GM21515 (cell line): ENCODE results near the gene TMEM165.
"Not testable (repeated sequence)": the region's sequence is repeated elsewhere in the genome, so short reads cannot be mapped to it uniquely, and the experiment has no call there.

Experiments
- ATAC-seq: cut with Tn5 transposase; IDR thresholded peaks from one replicate; pipeline ENCODE4 v1.9.1; 2021; ENCODE audit not compliant: unreplicated experiment

The TMEM165 gene, protein sequence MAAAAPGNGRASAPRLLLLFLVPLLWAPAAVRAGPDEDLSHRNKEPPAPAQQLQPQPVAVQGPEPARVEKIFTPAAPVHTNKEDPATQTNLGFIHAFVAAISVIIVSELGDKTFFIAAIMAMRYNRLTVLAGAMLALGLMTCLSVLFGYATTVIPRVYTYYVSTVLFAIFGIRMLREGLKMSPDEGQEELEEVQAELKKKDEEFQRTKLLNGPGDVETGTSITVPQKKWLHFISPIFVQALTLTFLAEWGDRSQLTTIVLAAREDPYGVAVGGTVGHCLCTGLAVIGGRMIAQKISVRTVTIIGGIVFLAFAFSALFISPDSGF

DNA sequence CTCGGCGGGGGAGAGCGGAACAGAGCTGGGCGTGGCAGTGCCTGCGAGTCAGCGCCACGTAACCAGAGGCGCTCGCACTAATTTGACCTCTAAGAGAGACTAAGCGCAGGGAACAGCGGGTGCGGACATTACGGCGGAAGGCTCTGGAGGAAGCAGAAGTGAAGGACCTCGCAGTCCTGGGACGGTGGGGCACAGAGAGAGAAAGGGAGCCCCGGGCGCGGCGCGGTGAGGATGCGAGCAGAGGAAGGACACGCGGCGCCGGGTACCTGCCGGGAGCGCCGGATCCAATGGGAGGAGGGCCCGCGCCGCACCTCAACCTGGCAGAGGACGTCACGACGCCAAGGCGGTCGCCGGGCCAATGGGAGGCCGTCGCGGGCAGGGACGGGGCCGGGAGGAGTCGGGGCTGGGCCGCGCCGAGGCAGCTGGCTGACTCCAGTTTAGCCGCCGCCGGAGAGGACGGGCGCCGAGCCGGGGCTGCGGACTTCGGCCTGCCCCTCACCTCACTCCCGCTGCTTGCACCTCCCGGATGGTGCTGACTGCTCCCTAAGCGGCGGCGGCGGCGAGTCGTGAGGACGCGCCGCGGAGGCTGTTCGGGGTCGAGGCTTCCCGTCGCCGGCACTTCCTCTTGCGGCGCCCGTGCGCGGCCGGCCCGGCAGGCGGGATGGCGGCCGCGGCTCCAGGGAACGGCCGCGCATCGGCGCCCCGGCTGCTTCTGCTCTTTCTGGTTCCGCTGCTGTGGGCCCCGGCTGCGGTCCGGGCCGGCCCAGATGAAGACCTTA lies at the start of gene TMEM165:
Gene TMEM165, plus strand, starts transcription at position 429 of the 779 bp plus-strand sequence. Its CDS starts 233 bp downstream, at position 662.
- ATAC-seq, result peak; percentile 94

DNA sequence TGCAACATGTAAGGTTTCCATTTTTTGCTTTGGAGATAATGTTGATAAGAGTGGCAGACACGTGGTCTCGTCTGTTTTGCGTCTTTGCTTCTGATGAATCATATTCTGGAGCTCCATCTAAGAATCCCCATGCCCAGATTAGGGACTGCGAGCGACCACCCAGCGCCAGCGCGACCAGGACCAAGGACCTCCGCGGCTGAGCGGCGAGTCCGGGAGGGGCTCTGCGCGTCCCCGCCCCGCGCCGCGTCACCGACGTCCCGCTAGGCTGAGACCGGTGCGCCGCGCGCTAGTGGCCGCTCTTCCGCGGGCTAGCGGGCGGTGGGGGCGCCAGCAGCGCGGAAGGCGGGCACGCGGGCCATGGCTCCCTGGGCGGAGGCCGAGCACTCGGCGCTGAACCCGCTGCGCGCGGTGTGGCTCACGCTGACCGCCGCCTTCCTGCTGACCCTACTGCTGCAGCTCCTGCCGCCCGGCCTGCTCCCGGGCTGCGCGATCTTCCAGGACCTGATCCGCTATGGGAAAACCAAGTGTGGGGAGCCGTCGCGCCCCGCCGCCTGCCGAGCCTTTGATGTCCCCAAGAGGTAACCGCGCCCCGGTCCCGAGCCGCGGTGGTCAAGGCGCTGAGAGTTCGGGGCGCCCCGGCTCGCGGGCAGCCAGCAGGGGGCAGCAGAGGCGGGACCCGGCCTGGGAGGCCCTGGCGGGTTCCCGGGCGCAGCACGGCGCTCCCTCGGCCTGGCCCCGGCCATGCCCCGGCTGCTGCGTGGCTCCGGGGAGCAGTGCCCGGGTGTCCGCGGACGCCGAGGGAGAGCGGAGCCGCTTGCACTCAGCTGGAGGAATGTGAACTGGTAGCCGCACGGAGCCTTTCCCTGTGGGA lies 49.5 kb upstream of the TMEM165 start, which contains the start of gene SRD5A3:
Gene SRD5A3, plus strand, starts transcription at position 263 of the 871 bp plus-strand sequence. Its CDS starts 95 bp downstream, at position 358.
- peak; percentile 96 for ATAC-seq

DNA sequence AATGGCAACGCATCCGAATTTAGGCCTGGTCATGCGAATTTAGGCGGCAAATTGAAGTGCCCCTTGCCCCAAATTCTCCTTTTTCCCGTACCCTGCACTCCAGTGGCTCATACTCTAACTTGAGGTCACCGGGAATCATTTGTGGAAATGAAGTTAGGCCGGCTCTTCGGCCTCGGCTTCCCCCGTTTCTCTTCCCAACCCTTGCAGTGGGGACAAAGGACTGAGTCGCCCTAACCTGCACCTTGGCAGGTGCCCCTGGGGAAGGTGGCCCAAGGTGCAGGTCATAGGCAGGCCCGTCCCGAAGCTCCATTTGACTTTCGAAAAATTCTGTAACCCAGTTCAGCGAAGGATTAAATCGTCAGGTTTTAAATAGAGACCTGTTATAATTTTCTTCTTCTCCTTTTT lies 48.9 kb upstream of the TMEM165 start:
- no peak for ATAC-seq

DNA sequence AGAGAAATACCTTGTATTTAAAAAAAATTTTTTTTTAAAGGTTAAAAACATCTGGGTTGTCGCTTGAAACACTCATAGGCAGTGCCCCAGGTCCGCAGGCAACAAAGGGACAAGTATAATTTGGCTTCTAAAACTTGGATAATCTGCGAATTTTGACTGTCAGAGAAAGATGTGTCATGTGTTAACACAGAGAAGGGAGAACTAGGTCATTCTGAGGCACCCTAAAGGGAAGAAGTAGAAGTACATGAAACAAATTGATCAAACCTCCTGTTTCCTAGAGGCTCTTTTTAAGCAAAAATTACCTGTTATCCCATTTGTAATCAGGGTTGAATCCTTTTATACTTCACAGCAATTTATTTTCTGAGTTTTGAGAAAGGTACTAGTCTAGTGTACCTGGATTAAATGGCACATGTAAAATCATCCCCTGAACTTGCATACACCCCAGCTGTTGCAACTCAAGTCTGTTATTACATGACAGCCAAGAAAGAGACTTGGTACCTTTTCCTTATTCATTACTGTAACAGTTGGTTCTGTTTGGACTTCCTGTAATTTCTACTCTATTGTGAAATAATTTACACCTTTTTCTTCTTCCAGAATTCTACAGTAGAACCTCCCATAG lies 48.0 kb upstream of the TMEM165 start:
- no peak for ATAC-seq

DNA sequence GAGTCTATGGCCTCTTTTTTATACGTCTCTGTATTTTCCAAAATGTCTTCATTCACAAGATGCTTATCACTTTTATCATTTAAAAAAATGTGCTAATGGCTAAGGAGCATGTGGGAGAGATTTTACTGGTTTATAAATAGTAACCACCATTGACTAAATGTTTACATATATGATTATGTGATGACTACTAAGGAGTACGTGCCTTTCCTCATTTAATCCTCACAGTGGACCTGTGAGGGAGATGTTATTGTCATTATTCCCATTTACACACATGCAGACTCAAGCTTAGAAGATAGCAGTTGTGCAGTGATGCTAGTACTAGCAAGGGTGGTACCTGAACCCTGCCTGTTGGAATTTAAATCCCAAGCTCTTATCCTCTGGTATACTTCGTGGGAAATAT lies 47.3 kb upstream of the TMEM165 start:
- ATAC-seq, result no peak

DNA sequence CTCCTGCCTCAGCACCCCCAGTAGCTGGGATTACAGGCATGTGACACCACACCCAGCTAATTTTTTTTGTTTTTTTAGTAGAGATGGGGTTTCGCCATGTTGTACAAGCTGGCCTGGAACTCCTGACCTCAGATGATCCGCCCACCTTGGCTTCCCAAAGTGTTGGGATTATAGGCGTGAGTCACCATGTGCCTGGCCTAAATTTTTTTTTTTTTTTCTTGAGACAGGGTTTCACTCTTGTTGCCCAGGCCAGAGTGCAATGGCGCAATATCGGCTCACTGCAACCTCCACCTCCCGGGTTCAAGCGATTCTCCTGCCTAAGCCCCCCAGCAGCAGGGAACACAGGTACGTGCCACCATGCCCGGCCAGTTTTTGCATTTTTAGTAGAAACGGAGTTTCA lies 44.9 kb upstream of the TMEM165 start:
- ATAC-seq, result not testable (repeated sequence)

DNA sequence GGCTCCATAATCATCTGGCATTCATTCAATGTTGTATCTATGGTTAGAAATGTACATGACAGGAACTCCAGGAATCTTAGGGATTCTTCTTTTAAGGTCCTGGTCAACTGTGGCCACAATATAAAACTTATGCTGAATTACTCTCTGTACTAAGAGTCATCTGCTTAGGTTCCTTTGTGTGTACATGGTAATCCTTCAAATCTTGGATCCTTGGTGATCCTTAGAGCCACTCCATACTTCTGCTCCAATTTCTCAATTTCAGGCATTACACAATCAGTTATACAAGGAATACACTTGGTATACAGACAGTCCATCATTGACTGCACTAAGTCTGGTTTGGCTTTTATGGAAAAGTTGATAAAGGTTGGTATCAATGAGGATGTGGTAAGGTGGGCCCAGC lies 43.9 kb upstream of the TMEM165 start:
- no peak for ATAC-seq

DNA sequence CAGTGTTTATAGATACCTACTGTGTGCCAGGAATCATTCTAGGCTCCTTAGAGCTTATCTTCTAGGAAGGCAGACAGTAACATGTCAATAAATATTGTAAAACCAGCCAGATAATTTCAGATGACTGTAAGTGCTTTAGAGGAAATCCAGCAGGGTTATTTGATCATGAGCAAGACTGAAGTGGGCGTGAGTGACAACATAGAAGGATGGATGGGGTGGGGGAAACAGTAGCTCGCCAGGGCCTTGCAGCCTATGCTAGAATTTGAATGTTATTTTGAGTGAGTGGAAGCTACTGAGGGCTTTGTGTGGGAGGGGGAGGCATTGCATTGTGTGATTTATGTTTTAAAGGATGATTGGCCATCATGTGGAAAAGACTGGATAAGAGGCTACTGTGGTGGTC lies 43.0 kb upstream of the TMEM165 start:
- no peak for ATAC-seq

DNA sequence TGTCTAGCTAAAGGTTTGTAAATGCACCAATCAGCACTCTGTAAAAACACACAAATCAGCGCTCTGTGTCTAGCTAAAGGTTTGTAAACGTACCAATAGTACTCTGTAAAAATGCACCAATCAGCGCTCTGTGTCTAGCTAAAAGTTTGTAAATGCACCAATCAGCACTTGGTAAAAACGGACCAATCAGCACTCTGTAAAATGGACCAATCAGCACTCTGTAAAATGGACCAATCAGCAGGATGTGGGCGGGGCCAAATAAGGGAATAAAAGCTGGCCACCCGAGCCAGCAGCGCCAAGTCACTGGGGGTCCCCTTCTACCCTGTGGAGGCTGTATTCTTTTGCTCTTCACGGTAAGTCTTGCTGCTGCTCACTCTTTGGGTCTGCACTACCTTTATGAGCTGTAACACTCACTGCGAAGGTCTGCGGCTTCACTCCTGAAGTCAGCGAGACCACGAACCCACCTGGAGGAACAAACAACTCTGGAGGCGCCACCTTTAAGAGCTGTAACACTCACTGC lies 42.5 kb upstream of the TMEM165 start:
- ATAC-seq, result not testable (repeated sequence)

DNA sequence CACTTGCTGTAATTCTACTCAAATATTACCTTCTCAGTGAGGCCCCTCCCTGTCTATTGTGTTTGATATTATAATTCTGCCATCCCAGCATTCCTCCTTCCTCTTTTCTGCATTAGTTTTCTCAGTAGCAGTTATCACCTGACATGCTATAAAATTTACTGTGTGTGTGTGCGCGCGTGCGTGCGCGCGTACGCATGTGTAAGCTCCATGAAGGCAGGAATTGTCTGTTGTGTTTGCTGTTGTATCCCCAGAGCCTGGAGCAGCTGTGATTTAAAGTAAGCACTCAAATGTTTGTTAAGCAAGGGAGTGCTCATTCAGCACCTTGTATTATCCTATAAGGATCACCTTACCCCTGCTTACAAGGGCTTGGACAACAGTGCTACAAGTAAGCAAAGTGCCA lies 41.1 kb upstream of the TMEM165 start:
- no peak for ATAC-seq

DNA sequence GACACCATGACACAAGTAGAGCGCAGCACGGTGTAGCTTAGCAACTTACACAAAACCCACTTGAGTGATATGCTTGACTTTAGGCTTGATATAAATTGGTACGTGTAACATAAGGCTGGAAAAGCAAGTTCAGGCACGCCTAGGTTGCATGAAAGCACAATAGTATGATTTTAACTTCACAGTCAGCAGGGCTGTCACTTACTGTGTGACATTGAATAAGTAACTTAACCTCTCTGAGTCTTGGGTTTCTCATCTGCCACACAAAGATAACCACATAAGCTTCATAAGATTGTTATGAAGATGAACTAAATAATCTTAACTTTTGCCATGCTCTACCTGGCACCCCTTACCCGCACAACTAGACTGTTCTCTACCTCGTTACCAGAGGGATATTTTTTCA lies 40.2 kb upstream of the TMEM165 start:
- ATAC-seq, result no peak

DNA sequence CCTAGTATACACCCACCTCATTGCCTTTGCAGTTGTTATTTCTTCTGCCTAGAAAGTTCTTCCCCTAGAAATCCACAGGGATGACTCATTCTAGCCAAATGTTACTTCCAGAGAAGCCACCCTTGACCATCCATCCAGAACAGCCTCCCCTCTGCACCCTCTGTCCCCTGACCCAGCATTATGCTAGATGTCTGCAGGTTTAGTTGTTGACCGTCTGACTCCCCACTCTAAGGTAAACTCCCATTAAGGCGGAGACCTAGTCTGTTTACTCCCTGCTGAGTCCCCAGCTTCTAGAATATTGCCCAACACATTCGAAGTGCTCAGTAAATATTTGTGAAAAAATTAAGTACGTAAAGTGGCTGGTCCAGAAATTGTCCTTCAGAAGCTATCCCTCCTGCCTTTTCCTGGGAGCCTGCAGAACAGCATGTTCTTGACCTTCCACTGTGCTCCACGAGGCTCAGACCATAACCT lies 38.7 kb upstream of the TMEM165 start:
- ATAC-seq, result no peak

DNA sequence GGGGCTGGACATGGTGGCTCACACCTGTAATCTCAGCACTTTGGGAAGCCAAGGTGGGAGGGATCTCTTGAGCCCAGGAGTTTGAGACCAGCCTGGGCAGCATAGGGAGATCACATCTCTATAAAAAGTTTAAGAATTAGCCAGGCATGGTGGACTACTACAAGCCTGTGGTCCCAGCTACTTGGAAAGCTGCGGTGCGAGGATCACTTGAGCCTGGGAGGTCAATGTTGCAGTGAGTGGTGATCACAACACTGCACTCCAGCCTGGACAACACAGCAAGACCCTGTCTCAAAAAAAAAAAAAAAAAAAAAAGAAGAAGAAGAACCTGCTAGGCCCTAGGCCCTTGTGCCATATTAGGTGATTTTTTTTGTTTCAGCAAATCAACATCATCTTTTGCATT lies 37.5 kb upstream of the TMEM165 start:
- no peak for ATAC-seq

DNA sequence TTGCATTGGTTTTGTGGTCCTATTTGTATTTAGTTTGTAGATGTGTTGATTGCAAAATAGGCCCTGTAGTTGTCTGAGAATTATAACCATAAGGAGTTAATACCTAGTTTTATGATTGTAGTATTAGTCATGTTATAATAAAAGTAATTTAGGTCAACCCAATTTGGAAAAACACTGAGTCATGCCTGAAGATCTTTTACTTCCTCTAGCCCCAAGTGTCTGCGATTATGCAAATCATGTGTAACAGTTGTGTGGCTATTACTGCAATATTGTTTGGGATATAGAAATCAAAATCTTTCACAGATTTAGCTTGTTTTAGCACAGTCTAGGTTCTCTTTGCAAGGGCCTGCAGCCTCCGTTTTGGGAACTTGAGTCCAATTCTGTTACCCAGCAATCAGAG lies 37.1 kb upstream of the TMEM165 start:
- ATAC-seq, result peak; percentile 69

DNA sequence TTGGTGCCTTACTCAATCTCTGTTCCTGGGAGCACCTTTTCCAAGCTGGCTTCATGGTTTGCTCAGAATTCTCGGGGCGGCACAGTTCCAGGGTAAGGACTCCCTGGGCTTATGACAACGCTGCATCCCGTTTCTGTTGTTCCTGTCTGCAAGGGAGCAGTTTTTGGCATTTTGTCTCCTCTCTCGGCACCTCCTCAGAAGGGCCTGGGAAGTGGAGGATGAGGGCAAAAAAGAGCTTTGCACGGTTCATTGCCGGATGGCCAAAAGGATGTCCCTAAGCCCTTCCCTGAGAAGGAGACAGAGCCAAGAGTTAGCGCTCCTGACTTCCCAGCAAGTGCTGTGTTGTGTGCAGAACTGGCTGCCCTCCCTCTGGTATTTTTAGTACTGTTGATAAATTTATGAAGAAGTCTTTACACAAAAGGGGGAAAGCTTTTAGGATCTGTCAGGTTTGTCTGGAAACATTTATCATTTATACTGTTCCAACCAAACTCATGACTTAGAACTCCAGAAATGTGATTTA lies 36.3 kb upstream of the TMEM165 start:
- ATAC-seq, result no peak

DNA sequence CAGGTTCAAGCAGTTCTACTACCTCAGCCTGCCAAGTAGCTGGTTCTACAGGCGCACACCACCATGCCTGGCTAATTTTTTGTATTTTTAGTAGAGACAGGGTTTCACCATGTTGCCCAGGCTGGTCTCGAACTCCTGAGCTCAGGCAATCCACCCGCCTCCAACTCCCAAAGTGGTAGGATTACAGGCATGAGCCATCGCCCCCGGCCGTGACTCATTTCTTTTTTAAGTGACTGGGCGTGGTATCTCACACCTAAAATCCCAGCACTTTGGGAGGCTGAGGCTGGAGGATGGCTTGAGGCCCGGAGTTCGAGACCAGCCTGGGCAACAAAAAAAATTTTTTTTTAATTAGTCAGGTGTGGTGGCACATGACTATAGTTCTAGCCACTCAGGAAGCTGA lies 32.8 kb upstream of the TMEM165 start:
- not testable (repeated sequence) for ATAC-seq

DNA sequence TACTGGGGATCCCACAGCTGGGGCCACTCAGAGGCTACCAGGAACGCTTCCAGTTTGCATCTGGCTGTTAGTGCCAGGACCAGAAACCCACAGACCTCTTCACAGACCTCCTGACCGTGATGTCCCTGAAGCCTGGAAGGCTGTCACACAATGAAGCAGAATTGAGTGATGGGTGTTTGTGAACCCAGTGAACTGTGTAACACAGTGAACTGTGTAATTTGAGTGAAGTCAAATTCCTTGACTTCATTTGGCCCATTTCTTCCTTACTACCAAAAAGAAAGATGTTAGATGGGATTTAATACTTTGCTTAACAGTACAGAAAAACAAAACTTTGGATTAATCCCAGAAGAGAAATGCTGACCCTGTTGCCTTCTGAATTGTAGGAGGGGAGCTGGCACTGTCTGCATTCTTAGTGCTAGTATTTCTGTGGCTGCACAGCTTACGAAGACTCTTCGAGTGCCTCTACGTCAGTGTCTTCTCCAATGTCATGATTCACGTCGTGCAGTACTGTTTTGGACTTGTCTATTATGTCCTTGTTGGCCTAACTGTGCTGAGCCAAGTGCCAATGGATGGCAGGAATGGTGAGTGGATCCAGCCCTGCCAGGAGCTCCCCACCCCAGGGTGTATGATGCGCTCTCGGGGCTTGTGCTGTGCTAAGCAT lies 31.9 kb upstream of the TMEM165 start:
- ATAC-seq, result no peak

DNA sequence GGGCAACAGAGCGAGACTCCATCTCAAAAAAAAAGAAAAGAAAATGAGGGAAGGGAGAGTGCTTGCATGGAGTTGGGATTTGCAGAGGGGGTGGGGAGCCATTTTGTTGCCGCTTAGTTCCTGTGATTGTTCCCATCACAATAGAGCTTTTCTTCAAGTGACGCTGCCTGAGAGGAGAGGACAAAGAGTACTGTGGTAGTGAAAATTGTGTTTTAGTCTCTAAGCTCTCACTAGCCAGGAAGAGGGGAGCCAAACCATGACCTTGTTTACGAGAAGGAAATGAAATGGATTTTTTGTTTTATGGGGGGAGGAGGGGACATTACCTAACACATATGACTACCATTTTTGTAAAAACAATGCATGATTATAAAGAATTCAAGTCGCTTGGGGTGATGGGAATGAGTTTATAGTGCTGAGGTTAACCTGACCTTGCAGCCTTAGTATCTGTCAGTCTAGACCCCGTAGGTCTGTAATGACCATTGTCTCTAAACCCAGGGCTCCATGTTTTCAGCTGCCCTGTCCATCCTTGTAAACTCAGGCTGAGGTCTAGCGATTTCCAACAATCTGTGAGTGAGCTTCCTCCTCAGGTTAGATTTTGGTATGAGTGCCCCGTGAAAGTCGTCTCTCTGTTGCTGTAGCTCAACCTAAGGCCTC lies 30.9 kb upstream of the TMEM165 start:
- ATAC-seq, result no peak

DNA sequence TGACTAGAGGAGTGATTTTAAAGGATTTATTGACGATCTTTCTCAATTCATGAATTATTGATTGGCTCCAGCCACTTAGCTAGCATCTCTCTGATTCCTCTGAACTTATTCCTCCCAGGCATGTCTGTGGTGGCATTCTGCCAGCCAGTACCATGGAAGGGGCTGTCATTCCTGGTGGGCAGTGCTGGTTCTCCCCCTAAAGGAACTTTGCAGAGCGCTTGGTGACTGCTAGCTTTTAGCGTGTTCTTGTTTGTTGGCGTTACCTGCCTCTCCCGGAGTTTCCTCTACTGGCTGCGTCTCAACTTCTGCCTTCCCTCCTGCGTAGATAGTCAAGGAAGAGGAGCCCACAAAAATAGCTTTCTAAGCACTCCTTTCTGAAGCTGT lies 30.4 kb upstream of the TMEM165 start:
- no peak for ATAC-seq
